ENCODE data around the gene ZNF512B.
"Not testable (repeated sequence)": the region's sequence is repeated elsewhere in the genome, so short reads cannot be mapped to it uniquely, and the experiment has no call there.

The ZNF512B gene

DNA sequence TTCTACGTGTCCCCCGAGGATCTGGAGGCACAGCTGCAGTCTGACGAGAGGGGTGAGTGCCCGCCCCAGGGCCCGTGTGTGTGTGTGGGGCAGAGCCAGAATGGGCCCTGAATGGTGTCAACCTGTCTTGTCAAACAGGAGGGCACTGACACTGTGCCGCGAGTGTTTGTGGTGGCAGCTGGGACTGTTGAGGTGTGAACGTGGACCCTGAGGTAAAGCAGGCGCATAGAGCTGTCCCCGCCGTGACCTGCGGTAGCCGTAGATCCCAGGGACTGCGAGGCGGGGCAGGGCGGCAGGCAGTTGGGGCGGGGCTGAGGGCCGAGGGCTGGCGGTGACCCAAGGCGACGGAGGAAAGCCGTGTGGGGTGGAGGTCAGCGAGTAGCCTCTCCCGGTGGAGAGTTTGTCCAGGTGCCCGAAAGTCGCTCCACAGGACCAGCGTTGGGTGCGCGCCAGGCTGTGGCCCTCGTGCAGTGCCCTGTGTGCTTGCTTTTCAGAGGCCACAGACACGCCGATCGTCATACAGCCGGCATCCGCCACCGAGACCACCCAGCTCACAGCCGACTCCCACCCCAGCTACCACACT lies 38.7 kb downstream of the ZNF512B start:
- H3K4me3 ChIP-seq (ENCODE audit: low read length): no peak overlapping the region

DNA sequence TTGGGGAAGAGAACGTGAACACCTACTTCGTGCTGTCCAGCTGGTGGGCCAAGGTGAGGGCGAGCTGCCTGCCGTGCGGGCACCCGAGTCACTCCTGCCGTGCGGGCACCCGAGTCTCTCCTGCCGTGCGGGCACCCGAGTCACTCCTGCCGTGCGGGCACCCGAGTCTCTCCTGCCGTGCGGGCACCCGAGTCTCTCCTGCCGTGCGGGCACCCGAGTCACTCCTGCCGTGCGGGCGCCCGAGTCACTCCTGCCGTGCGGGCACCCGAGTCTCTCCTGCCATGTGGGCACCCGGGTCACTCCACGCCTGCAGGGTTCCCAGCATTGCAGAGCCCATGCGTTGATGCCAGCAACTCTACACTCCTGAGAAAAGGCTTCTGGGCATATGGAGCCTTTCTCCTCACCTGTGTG lies 40.3 kb downstream of the ZNF512B start:
- not testable (repeated sequence) for H3K4me3 ChIP-seq (ENCODE audit: low read length)

More for the DNA sequence above, 38.7 kb downstream of the ZNF512B start:
- TF ChIP-seq ZNF274 (IDR thresholded peaks at IDR 0.05; ENCODE audit: low read depth, low read length): no peak

DNA sequence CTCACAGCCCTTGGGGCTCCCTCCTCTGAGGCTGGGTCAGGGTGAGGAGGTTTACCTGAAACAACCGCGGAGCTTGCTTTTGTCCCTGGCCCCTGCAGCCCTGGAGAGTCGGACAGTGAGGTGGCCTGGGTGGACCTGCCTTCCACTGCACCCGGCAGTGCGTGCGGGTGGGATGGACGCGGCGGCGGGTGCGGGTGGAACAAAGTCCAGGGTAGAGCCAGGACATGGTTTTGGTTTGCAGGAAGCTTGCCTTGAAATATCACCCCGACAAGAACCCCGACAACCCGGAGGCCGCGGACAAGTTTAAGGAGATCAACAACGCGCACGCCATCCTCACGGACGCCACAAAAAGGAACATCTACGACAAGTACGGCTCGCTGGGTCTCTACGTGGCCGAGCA lies 40.7 kb downstream of the ZNF512B start:
- TF ChIP-seq ZNF274 (IDR thresholded peaks at IDR 0.05; ENCODE audit: low read depth, low read length): no peak
- no peak overlapping the region for H3K4me3 ChIP-seq (ENCODE audit: low read length)

DNA sequence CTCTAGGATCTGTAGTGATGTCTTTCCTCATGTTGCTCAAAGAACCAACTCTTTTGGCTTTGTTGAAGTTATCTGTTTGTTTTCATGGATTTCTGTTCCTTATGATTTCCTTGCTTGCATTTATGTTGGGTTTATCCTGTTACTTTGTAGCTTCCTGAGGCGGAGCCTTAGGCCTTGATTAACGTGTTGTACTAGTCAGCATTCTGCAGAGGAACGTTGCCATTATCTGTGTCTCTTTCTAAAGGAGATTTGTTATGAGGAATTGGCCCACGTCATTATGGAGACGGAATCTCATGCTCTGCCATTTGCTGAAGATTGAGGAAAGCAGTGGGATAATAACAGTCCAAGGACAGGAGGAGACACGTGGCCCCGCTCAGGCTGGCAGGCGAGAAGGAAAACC lies 43.4 kb downstream of the ZNF512B start:
- H3K4me3 ChIP-seq (ENCODE audit: low read length): no peak overlapping the region
- TF ChIP-seq ZNF274 (IDR thresholded peaks at IDR 0.05; ENCODE audit: low read depth, low read length): no peak

DNA sequence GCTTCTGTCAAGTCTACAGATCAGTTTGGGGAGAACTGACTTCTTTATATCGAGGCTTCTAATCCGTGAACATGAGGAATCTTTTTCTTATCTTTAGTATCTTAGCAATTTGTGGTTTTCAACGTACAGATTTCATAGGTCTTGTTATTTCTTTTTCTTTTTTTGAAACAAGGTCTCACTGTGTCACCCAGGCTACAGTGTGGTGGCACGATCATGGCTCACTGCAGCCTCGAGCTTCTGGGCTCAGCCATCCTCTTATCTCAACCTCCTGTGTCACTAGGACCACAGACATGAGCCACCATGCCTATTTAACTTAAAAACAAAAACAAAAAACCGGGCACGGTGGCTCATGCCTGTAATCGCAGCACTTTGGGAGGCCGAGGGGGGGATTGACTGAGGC lies 45.5 kb downstream of the ZNF512B start:
- no peak for TF ChIP-seq ZNF274 (IDR thresholded peaks at IDR 0.05; ENCODE audit: low read depth, low read length)
- H3K4me3 ChIP-seq (ENCODE audit: low read length): no peak overlapping the region

DNA sequence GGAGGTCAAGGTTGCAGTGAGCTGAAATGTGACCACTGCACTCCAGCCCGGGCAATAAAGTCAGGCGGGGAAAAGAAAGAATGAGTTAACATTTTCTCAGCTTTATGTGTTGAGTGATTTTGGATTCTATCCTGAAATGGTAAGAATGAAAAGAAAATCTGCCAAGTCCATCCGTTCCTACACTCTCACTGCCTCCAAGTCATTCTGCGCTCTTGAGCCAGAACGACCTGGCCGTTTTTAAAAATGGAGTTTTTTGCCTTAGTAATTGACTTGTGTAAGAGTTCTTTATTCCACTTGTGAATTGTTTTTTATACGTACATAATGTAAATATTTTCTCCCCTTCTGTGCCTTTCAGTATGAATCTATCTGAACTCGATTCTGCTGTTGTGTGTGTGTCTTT lies 46.1 kb downstream of the ZNF512B start:
- TF ChIP-seq ZNF274 (IDR thresholded peaks at IDR 0.05; ENCODE audit: low read depth, low read length): no peak
- no peak overlapping the region for H3K4me3 ChIP-seq (ENCODE audit: low read length)

DNA sequence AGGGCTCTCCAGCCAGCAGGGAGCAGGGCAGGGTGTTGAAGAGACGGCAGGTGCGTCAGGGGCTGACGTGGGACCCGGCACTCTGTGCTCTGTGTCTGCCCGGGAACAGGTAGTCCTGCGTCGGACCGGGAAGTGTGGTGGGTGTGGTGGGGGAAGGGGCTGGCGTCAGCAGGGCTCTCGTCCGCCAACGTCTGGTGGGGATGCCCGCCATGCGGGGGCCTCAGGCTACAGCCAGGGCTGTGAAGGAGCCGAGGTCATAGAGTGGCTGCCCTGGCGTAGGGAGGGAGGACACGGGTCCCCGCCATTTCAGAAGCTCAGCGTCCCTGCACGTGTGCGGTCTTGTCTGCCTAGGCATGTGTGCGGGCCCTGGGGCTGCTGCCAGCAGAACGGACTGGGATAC lies 49.5 kb downstream of the ZNF512B start:
- TF ChIP-seq ZNF274 (IDR thresholded peaks at IDR 0.05; ENCODE audit: low read depth, low read length): no peak
- H3K4me3 ChIP-seq (ENCODE audit: low read length): no peak overlapping the region

DNA sequence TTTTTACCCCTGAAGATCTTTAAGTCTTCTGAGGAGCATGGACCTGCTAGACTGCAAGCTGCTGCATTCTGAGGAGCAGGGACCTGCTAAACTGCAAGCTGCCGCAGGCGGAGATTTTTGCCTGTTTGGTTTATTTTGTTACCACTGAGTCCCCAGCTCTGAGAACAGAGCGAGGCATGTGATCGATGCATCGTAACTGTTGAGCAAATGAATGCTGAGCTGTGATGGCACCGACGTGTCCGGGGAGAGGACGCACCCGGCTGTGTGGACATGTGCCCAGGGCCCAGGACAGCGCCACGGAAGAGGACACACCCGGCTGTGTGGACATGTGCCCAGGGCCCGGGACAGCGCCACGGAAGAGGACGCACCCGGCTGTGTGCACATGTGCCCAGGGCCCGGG lies 50.6 kb downstream of the ZNF512B start:
- TF ChIP-seq ZNF274 (IDR thresholded peaks at IDR 0.05; ENCODE audit: low read depth, low read length): no peak
- no peak overlapping the region for H3K4me3 ChIP-seq (ENCODE audit: low read length)

DNA sequence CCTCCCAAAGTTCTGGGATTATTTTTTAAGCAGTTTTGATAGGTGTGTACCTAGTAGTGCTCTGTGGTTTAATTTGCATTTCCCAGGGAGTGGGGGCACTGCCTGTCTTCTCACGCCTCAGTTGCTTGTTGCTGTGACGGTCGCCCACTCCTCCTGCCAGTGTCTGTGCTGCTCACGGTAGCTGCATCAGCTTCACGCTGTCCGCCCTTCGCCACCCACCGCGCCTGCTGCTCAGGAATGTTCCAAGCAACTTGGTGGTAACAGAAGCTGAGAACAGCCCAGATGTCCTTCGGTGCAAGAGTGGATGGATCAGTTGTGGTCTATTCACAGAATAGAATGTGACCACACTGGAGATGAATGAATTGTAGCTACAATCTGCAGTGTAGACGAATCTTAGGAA lies 51.9 kb downstream of the ZNF512B start:
- TF ChIP-seq ZNF274 (IDR thresholded peaks at IDR 0.05; ENCODE audit: low read depth, low read length): no peak
- H3K4me3 ChIP-seq (ENCODE audit: low read length): no peak overlapping the region

DNA sequence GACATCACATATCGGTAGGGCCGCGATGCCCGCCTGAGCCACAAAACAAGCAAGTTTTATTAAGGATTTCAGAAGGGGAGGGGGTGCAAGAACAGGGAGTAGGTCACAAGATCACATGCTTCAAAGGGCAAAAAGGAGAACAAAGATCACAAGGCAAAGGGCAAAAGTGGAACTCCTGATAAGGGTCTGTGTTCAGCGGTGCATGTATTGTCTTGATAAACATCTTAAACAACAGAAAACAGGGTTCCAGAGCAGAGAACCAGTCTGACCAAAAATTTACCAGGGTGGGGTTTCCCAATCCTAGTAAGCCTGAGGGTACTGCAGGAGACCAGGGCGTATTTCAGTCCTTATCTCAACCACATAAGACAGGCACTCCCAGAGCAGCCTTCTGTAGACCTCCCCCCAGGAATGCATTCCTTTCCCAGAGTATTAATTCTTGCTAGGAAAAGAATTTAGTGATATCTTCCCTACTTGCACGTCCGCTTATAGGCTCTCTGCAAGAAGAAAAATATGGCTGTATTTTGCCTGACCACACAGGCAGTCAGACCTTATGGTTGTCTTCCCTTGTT lies 53.3 kb downstream of the ZNF512B start:
- not testable (repeated sequence) for H3K4me3 ChIP-seq (ENCODE audit: low read length)

DNA sequence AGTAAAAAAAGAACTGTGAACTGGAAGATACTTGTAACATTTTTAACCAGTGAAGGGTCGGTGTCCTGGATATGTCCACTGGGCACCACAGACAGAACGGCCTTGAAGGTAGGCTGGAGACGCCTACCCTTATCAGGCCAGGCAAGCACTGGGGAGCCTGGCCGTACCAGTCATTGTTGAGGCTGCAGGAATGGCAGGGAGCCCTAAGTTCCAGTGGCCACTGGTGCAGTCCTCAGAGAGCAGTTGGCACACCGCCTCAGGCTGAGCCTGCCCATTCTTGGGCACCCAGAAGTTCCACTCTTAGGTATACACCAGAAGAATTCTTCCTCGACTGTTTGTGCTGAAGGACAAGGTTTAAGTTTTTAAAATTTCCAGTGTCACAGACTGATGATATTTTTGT lies 54.3 kb downstream of the ZNF512B start:
- TF ChIP-seq ZNF274 (IDR thresholded peaks at IDR 0.05; ENCODE audit: low read depth, low read length): no peak
- no peak overlapping the region for H3K4me3 ChIP-seq (ENCODE audit: low read length)

DNA sequence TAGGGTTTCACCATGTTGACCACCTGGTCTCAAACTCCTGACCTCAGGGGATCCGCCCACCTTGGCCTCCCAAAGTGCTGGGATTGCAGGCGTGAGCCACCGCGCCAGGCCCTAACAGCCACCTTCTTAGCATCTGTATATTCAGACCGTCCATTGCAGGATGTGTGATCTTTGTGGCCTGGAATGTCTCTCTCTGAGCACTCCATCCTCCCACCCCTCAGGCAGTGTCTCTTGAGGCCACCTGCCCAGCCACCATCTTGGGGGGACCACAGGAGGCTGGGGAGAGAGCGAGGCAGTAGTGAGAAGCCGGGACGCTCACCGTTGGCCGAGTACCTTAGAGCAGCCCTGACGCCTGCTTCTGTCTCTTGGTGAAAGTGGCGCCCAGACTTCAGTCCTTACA lies 56.0 kb downstream of the ZNF512B start:
- H3K4me3 ChIP-seq (ENCODE audit: low read length): no peak overlapping the region
- no peak for TF ChIP-seq ZNF274 (IDR thresholded peaks at IDR 0.05; ENCODE audit: low read depth, low read length)

DNA sequence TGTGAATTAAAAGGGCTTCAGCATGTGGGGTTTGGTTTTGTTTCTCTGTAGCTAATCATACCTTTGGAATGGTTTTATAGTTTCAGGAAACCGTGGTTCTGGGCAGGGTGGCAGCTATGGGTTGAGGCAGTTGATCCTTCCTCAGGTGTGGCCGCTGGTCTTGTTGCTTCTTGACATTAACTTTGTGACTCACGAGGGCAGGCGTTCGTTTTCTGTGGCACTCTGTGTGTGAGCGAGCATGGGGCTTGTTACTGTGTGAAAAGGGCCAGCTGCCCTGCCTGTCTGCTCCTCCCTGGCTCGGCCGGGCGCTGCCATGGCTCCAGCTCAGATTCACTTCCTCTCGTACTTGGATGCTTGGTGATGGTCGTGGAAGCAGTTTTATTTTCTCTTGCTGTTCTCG lies 58.6 kb downstream of the ZNF512B start:
- TF ChIP-seq ZNF274 (IDR thresholded peaks at IDR 0.05; ENCODE audit: low read depth, low read length): no peak
- H3K4me3 ChIP-seq (ENCODE audit: low read length): no peak overlapping the region

DNA sequence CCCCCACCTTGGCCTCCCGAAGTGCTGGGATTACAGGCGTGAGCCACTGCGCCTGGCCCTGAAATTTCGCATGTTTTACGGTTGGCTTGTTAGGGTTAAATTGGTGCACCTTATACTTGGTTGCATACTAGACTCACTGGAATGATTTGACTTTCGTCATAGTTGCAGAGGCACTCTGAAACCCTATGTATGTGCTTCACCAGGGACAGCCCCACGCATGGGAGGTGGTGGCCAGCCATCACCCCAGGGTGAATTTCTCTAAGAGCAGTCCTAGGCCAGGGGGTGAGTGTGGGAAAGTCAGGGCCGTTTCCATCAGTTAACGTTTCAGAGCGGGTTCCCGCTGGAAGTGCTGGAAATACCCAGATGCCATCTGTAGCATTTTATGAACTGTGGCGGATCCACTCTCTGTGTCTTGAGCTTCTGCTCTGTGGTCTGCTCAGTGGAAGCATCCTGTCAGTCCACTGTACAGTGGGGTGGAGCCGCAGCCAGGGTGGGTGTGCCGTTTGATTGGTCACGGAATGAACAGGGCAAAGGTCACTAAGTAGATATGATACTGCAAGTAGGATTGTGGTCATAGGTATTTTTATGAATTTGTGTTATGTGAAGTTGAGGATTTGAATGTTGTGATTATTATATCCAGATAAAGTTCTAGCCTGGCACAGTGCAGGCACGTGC lies 61.6 kb downstream of the ZNF512B start:
- TF ChIP-seq ZNF274 (IDR thresholded peaks at IDR 0.05; ENCODE audit: low read depth, low read length): no peak
- H3K4me3 ChIP-seq (ENCODE audit: low read length): no peak overlapping the region
